H9 (cell line): ENCODE measurements around the gene MEP1A. TPM values are rescaled to one million over a fixed set of nuclear protein-coding genes. Genes with fewer than 3 reads are reported as not detected.

Experiments
- DNase-seq: peaks from one replicate; pipeline ENCODE4 v3.0.0-alpha.2; 2017
- H2AFZ ChIP-seq: one replicate; pipeline ENCODE4 v1.6.1; 2013; ENCODE audit warnings: mild to moderate bottlenecking, low read length, control low read depth, moderate library complexity
- H2AK5ac ChIP-seq: 2 replicates; pipeline ENCODE4 v1.6.1; 2013; ENCODE audit warnings: low read length, control low read depth, mixed read lengths; ENCODE audit not compliant: insufficient read length
- H2BK120ac ChIP-seq: one replicate; pipeline ENCODE4 v1.6.1; 2013; ENCODE audit warnings: low read depth, mild to moderate bottlenecking, low read length, control low read depth, inconsistent platforms; ENCODE audit not compliant: poor library complexity, severe bottlenecking
- H2BK12ac ChIP-seq: 2 replicates; pipeline ENCODE4 v1.6.1; 2013; ENCODE audit warnings: low read length, control low read depth, mixed read lengths, low read depth; ENCODE audit not compliant: insufficient read length
- H2BK15ac ChIP-seq: 2 replicates; pipeline ENCODE4 v1.6.1; 2013; ENCODE audit warnings: low read depth, low read length, control low read depth
- H2BK20ac ChIP-seq: one replicate; pipeline ENCODE4 v1.6.1; 2013; ENCODE audit warnings: low read depth, mild to moderate bottlenecking, low read length, control low read depth, inconsistent platforms; ENCODE audit not compliant: poor library complexity, severe bottlenecking
- H2BK5ac ChIP-seq: 2 replicates; pipeline ENCODE4 v1.6.1; 2013; ENCODE audit warnings: low read length, control low read depth, mixed read lengths; ENCODE audit not compliant: insufficient read length
- H3K14ac ChIP-seq: 2 replicates; pipeline ENCODE4 v1.6.1; 2013; ENCODE audit warnings: low read length, control low read depth; ENCODE audit not compliant: insufficient read depth
- H3K18ac ChIP-seq: 2 replicates; pipeline ENCODE4 v1.6.1; 2013; ENCODE audit warnings: low read depth, mild to moderate bottlenecking, mixed read lengths, low read length, control low read depth; ENCODE audit not compliant: insufficient read length
- H3K23ac ChIP-seq: 2 replicates; pipeline ENCODE4 v1.6.1; 2013; ENCODE audit warnings: low read length, control low read depth, mixed read lengths, low read depth; ENCODE audit not compliant: insufficient read length
- H3K23me2 ChIP-seq: 2 replicates; pipeline ENCODE4 v1.6.1; 2013; ENCODE audit warnings: low read depth, mild to moderate bottlenecking, mixed read lengths, low read length, control low read depth; ENCODE audit not compliant: insufficient read length, poor library complexity, severe bottlenecking
- H3K27ac ChIP-seq: 2 replicates; pipeline ENCODE4 v1.5.1; 2013; ENCODE audit warnings: low read length, control low read depth, mixed read lengths, low read depth; ENCODE audit not compliant: insufficient read length
- H3K27me3 ChIP-seq: 2 replicates; pipeline ENCODE4 v1.6.1; 2013; ENCODE audit warnings: low read length, control low read depth, inconsistent platforms; ENCODE audit not compliant: insufficient read depth
- H3K4ac ChIP-seq: 2 replicates; pipeline ENCODE4 v1.6.1; 2013; ENCODE audit warnings: low read depth, mild to moderate bottlenecking, control low read depth, inconsistent platforms, low read length, moderate library complexity
- H3K4me1 ChIP-seq: 2 replicates; pipeline ENCODE4 v1.6.1; 2013; ENCODE audit warnings: low read length, control low read depth, inconsistent platforms; ENCODE audit not compliant: insufficient read depth
- H3K4me2 ChIP-seq: 2 replicates; pipeline ENCODE4 v1.6.1; 2013; ENCODE audit warnings: low read length, control low read depth, mixed read lengths; ENCODE audit not compliant: insufficient read length, insufficient read depth
- H3K56ac ChIP-seq: 2 replicates; pipeline ENCODE4 v1.6.1; 2013; ENCODE audit warnings: low read depth, mild to moderate bottlenecking, mixed read lengths, low read length, control low read depth; ENCODE audit not compliant: insufficient read length
- H3K79me1 ChIP-seq: 2 replicates; pipeline ENCODE4 v1.6.1; 2013; ENCODE audit warnings: low read depth, mild to moderate bottlenecking, moderate library complexity, low read length, control low read depth, inconsistent platforms; ENCODE audit not compliant: insufficient read depth, poor library complexity, severe bottlenecking
- H3K79me2 ChIP-seq: 2 replicates; pipeline ENCODE4 v1.6.1; 2013; ENCODE audit warnings: low read length, control low read depth, inconsistent platforms; ENCODE audit not compliant: insufficient read depth
- H3K9ac ChIP-seq: 2 replicates; pipeline ENCODE4 v1.6.1; 2013; ENCODE audit warnings: low read length, control low read depth, mixed read lengths; ENCODE audit not compliant: insufficient read length; ENCODE audit errors: extremely low read depth
- H3K9me3 ChIP-seq: one replicate; pipeline ENCODE4 v1.6.1; 2013; ENCODE audit warnings: low read depth, low read length, inconsistent platforms; ENCODE audit not compliant: control insufficient read depth
- H3T11ph ChIP-seq: one replicate; pipeline ENCODE4 v1.6.1; 2013; ENCODE audit warnings: mild to moderate bottlenecking, low read length, control low read depth, inconsistent platforms
- H4K20me1 ChIP-seq: one replicate; pipeline ENCODE4 v1.6.1; 2013; ENCODE audit not compliant: control insufficient read depth, insufficient read length, insufficient read depth
- H4K5ac ChIP-seq: 2 replicates; pipeline ENCODE4 v1.6.1; 2013; ENCODE audit warnings: low read depth, mild to moderate bottlenecking, mixed read lengths, low read length, control low read depth; ENCODE audit not compliant: insufficient read length
- H4K8ac ChIP-seq: replicated peaks from 2 replicates; pipeline ENCODE4 v1.6.1; 2013; ENCODE audit warnings: low read length, control low read depth, mixed read lengths, low read depth; ENCODE audit not compliant: insufficient read length
- H4K91ac ChIP-seq: 2 replicates; pipeline ENCODE4 v1.6.1; 2013; ENCODE audit warnings: low read depth, mild to moderate bottlenecking, moderate library complexity, mixed read lengths, low read length, control low read depth; ENCODE audit not compliant: insufficient read length
- H3K27ac Mint-ChIP-seq, 3 experiments: 2 replicates in 2 of 3; 3 replicates in 1 of 3; pipeline ENCODE4 v1.8.0; 2020 to 2021; ENCODE audit warnings: mixed read lengths in 3 of 3, mild to moderate bottlenecking in 1 of 3, moderate library complexity in 1 of 3
- H3K27me3 Mint-ChIP-seq: 2 replicates; pipeline ENCODE4 v1.8.0; 2021; ENCODE audit warnings: low read depth, mild to moderate bottlenecking, moderate library complexity, mixed read lengths
- H3K36me3 Mint-ChIP-seq, 3 experiments: 2 replicates in 2 of 3; 3 replicates in 1 of 3; pipeline ENCODE4 v1.8.0; 2020 to 2021; ENCODE audit warnings: low read depth in 3 of 3, mixed read lengths in 3 of 3; ENCODE audit not compliant: insufficient read depth in 1 of 3
- H3K4me1 Mint-ChIP-seq, 2 experiments: 2 replicates each; pipeline ENCODE4 v1.8.0; 2020; ENCODE audit warnings: mixed read lengths in 2 of 2
- H3K4me3 Mint-ChIP-seq, 2 experiments: 2 replicates in 1 of 2; 3 replicates in 1 of 2; pipeline ENCODE4 v1.8.0; 2020 to 2021; ENCODE audit warnings: mild to moderate bottlenecking in 2 of 2, mixed read lengths in 2 of 2, moderate library complexity in 1 of 2
- H3K9me3 Mint-ChIP-seq, 2 experiments: 2 replicates in 1 of 2; 3 replicates in 1 of 2; pipeline ENCODE4 v1.8.0; 2020; ENCODE audit warnings: mild to moderate bottlenecking in 2 of 2, mixed read lengths in 2 of 2, moderate library complexity in 1 of 2
- CTCF ChIP-seq: fragments of 200-600 bp; sonication (generic); conservative IDR thresholded peaks from 3 replicates; pipeline ENCODE4 v1.8.0; 2021; ENCODE audit warnings: antibody characterized with exemption, mild to moderate bottlenecking
- WGBS: extraction: QIAGEN DNeasy Blood & Tissue Kit; methylation state at CpG from one replicate; pipeline ENCODE4 v1.1.7; 2013; ENCODE audit warnings: missing lambda C conversion rate, low lambda C conversion rate, mixed read lengths; ENCODE audit not compliant: insufficient read length; ENCODE audit errors: extremely low coverage; 5-methylcytosine and 5-hydroxymethylcytosine counted together
- total RNA-seq: library from RNA; stranded (reverse); gene quantifications from 2 replicates; pipeline ENCODE4 v1.2.1, GENCODE V29; 2021

MEP1A gene
- total RNA-seq, 1 experiment from 2014 or later: not detected

- DNase-seq: no peak
- Histone ChIP-seq H3K23me2 (no peaks in the 10 kb centered on the region), H3K79me2 (no peaks in the 10 kb centered on the region), H4K8ac (no peak overlapping the region), H2BK20ac (no peak overlapping the region), H2BK15ac (no peak overlapping the region), H4K5ac (no peak overlapping the region), H4K91ac (no peak overlapping the region), H3T11ph (no peak overlapping the region), H3K4me2 (no peak overlapping the region), H2BK12ac (no peak overlapping the region), H4K20me1 (no peaks in the 10 kb centered on the region), H3K79me1 (no peaks in the 10 kb centered on the region), H3K18ac (no peak overlapping the region), H2BK5ac (no peak overlapping the region), H2BK120ac (no peak overlapping the region), H3K27ac (no peak overlapping the region), H3K56ac (no peak overlapping the region), H3K9ac (no peak overlapping the region), H3K4me1 (no peaks in the 10 kb centered on the region; the same call in 1 of the 2 replicates), H3K14ac (no peak overlapping the region), H3K27me3 (no peaks in the 10 kb centered on the region), H3K4ac (no peak overlapping the region), H2AFZ (no peak overlapping the region), H3K23ac (no peak overlapping the region), H3K9me3 (no peaks in the 10 kb centered on the region), H2AK5ac (no peak overlapping the region)
- Mint-ChIP-seq H3K27me3 (peaks cover 2% of the 10 kb centered on the region), H3K27ac (no peak overlapping the region), H3K9me3 (no peaks in the 10 kb centered on the region), H3K4me1 (peaks cover 3% of the 10 kb centered on the region in 2 experiments; a peak in 3 of 4 replicates), H3K36me3 (no peaks in the 10 kb centered on the region), H3K4me3 (no peak overlapping the region)
- no CpG with 5 or more reads among the region's 2 CpGs for WGBS
- no peak for TF ChIP-seq CTCF
Observed at GRCh38 chr6:46757214-46757596, 36.0 kb upstream of the MEP1A start.
